Testis (tissue), 5 donors: Measurements from ENCODE around the gene SBSN. TPM values are rescaled to one million over a fixed set of nuclear protein-coding genes. Genes with fewer than 3 reads are reported as not detected.
A peak's percentile ranks its signal among the peaks of the same experiment; 100 is the strongest.

Experiments
- DNase-seq: peaks from one replicate; pipeline ENCODE4 v3.0.0-alpha.2; 2019
- H3K27ac ChIP-seq, 2 donors: fragments of 200-600 bp; sonication (generic); one replicate each; pipeline ENCODE4 v1.5.1; 2019
- H3K27me3 ChIP-seq: fragments of 200-600 bp; sonication (generic); one replicate; pipeline ENCODE4 v1.5.1; 2019
- H3K36me3 ChIP-seq: fragments of 200-600 bp; sonication (generic); one replicate; pipeline ENCODE4 v1.5.1; 2017; ENCODE audit warnings: low read depth; ENCODE audit errors: missing control alignments
- H3K4me1 ChIP-seq: fragments of 200-600 bp; sonication (generic); one replicate; pipeline ENCODE4 v1.5.1; 2019
- H3K4me3 ChIP-seq, 2 donors: fragments of 200-600 bp; sonication (generic); one replicate each; pipeline ENCODE4 v1.5.1; 2017 to 2019
- H3K9me3 ChIP-seq: fragments of 200-600 bp; sonication (generic); one replicate; pipeline ENCODE4 v1.5.1; 2017
- CTCF ChIP-seq, 3 experiments: fragments of 450-650 bp in 2 of 3; fragments of 200-600 bp in 1 of 3; sonication (generic) in 1 of 3; IDR thresholded peaks; one replicate each; pipeline ENCODE4 v1.5.1; 2016 to 2019; ENCODE audit warnings: antibody characterized with exemption in 3 of 3, mild to moderate bottlenecking in 2 of 3, moderate library complexity in 1 of 3
- POLR2A ChIP-seq: fragments of 450-650 bp; IDR thresholded peaks from one replicate; pipeline ENCODE4 v1.6.1; 2017; ENCODE audit warnings: antibody characterized with exemption, mild to moderate bottlenecking, moderate library complexity
- WGBS, 2 donors: methylation state at CpG; one replicate each; pipeline ENCODE4 v1.1.5; 2018; 5-methylcytosine and 5-hydroxymethylcytosine counted together
- intact Hi-C: fragments of 100-400 bp; cut with DNase I; formaldehyde crosslinking; loops from one replicate; pipeline ENCODE4 v1.15.1; 2023; ENCODE audit warnings: low total_unique reads
- long read RNA-seq, 2 donors: transcript quantifications; one replicate each; lab custom pipeline, GENCODE V29; 2026
- polyA plus RNA-seq: library from polyadenylated mRNA; stranded (reverse); fragments of 350-450 nt; fragmentation: Illumina TruSeq; extraction: RNeasy Lipid Tissue Mini Kit (QIAGEN cat#74804); gene quantifications from one replicate; pipeline ENCODE4 v1.2.3, GENCODE V29; 2014; ENCODE audit warnings: low read depth, low replicate concordance; ENCODE audit not compliant: insufficient read depth
- total RNA-seq, 2 donors: library from RNA; depleted of rRNA; stranded (reverse); fragments of >200 nt; gene quantifications; one replicate each; pipeline ENCODE4 v1.2.3, GENCODE V29; 2016

SBSN gene
- under 1 TPM; 0.16 to 0.19 TPM for total RNA-seq
- 0.47 TPM for polyA plus RNA-seq
- long read RNA-seq, donor 1 = 0 reads
- long read RNA-seq, donor 2 = 0 reads

DNA sequence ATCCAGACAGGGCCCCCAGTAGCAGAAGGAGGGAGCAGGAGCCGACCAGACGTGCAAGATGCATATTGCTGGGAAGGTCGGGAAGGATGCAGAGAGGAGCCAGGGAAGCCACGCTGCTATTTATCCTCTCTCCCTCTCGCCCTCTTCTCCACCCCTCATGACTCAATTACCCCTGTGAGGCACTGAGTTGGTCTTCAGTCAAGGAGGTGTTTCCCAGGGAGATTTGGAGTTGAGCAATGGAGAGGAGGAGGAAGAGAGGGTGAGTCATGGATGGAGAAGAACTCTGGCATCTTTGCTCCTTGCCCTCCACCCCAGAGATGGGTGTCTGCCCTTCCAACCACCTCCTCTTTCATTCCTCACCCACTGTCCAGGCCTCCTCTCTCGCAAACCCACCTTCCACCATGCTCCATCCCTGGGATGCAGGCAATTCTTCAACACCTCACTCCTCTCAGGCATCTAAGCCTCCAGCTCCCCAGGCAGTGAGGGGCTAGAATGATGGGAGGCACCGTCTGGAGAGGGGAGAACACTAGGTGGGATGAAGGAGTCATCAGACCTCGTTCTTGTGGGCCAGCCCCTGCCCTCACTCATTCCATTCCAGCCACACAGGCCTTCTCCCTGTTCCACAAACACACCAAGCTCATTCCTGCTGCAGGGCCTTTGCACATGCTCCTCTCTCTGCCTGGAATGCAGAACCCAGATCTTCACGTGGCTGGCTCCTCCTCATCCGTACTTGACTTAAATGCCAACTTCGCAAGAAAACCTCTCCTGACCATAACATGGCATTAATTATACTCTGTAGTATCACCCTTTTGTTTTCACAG lies at the start of gene SBSN:
Gene SBSN, minus strand, starts transcription at position 94 of the 821 bp plus-strand sequence. Its CDS starts 30 bp downstream, at position 64.
- Histone ChIP-seq H3K4me1 (no peaks in the 10 kb centered on the region), H3K27ac (no peak within 1 kb of the TSS), H3K36me3 (no peaks in the 10 kb centered on the region), H3K27me3 (no peaks in the 10 kb centered on the region), H3K4me3 (no peak within 1 kb of the TSS), H3K9me3 (no peaks in the 10 kb centered on the region)
- 81 to 87% methylated on average over 11 of the region's 11 CpGs for WGBS, 2 donors
- DNase-seq = no peak
- intact Hi-C loops = no loop called here
- TF ChIP-seq POLR2A (no peak), CTCF (IDR thresholded peaks at IDR 0.05) (no peak)

DNA sequence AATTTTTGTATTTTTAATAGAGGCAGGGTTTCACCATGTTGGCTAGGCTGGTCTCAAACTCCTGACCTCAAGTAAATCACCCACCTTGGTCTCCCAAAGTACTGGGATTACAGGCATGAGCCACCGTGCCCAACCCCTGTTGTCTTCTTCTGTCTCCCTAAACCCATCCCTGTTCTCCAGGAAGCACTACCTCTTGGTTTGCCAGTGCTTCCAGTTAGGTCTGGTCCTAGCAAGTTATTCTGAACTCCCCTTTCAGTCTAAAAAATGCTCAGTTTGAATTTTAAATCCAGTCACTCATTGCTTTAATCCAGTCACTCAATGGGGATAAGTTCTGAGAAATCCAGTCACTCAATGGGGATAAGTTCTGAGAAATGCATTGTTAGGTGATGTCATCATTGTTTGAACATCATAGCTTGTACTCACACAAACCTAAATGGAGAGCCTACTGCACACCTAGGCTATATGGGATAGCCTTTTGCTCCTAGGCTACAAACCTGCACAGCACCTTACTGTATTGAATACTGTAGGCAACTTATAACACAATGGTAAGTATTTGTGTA lies 43.4 kb upstream of the SBSN start:
- H3K27ac ChIP-seq = no peak overlapping the region
- no peak for TF ChIP-seq CTCF (IDR thresholded peaks at IDR 0.05)
- no peak for TF ChIP-seq POLR2A
- no peak overlapping the region for H3K4me3 ChIP-seq
- no peaks in the 10 kb centered on the region for H3K27me3 ChIP-seq
- intact Hi-C loops = no loop called here
- WGBS, 2 donors = 77 to 95% methylated on average over 1 of the region's 1 CpG
- no peaks in the 10 kb centered on the region for H3K36me3 ChIP-seq
- H3K9me3 ChIP-seq = no peaks in the 10 kb centered on the region
- peaks cover 6% of the 10 kb centered on the region for H3K4me1 ChIP-seq
- DNase-seq = no peak

GRCh38 chr19:35569281-35569781 lies 41.2 kb upstream of the SBSN start:
- intact Hi-C loops = no loop called here
- Histone ChIP-seq H3K9me3 (no peaks in the 10 kb centered on the region), H3K4me1 (peaks cover 6% of the 10 kb centered on the region), H3K27ac (no peak overlapping the region), H3K4me3 (no peak overlapping the region), H3K27me3 (no peaks in the 10 kb centered on the region), H3K36me3 (no peaks in the 10 kb centered on the region)
- no peak for TF ChIP-seq CTCF (IDR thresholded peaks at IDR 0.05)
- TF ChIP-seq POLR2A = no peak
- WGBS, 2 donors = 53 to 62% methylated on average over 5 of the region's 5 CpGs
- DNase-seq = peak; percentile 38

DNA sequence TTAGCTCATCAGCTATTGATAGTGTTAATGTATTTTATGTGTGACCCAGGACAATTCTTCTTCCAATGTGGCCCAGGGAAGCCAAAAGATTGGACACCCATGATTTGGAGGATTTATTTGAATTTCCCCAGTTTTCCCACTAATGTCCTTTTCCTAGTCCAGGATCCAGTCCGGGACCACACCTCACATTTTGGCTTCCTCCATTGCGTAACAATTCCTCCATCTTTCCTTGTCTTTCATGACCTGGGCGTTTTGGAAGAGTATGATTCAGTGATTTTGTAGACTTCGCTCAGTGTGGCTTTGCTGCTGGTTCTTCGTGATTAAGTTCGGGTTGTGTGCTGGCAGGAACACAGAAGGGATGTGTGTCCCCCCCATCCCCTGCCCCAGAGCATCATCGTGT lies 38.6 kb upstream of the SBSN start:
- H3K4me3 ChIP-seq = no peak overlapping the region
- no peaks in the 10 kb centered on the region for H3K9me3 ChIP-seq
- intact Hi-C loops = no loop called here
- H3K36me3 ChIP-seq = no peaks in the 10 kb centered on the region
- no peaks in the 10 kb centered on the region for H3K27me3 ChIP-seq
- TF ChIP-seq CTCF (IDR thresholded peaks at IDR 0.05) (no peak), POLR2A (no peak)
- 87 to 89% methylated on average over 7 of the region's 7 CpGs for WGBS, 2 donors
- no peak for DNase-seq
- H3K4me1 ChIP-seq = peaks cover 6% of the 10 kb centered on the region
- H3K27ac ChIP-seq = no peak overlapping the region
